Adrenal gland (tissue), 5 donors: ENCODE data around the gene ZNF280C.

Experiments
- CTCF ChIP-seq, 6 experiments: fragments of 450-650 bp in 4 of 6; fragments of 200-600 bp in 2 of 6; sonication (generic) in 1 of 6; IDR thresholded peaks; 1 replicate in 5 of 6; 2 replicates in 1 of 6; pipeline versions ENCODE4 v1.5.1 to v1.8.0; 2016 to 2021; ENCODE audit warnings: antibody characterized with exemption in 6 of 6, mild to moderate bottlenecking in 2 of 6, moderate library complexity in 1 of 6
- POLR2A ChIP-seq, 2 donors: fragments of 450-650 bp; IDR thresholded peaks; one replicate each; pipeline ENCODE4 v1.6.1; 2017; ENCODE audit warnings: antibody characterized with exemption in 2 of 2, mild to moderate bottlenecking in 2 of 2, moderate library complexity in 1 of 2
- donor health status: DM: no; HTN: no; CAD: no.

GRCh38 chrX:130155564-130155963 is 113.1 kb downstream of the ZNF280C start:
- TF ChIP-seq CTCF (IDR thresholded peaks at IDR 0.05) (no peak), POLR2A (IDR thresholded peaks at IDR 0.05) (no peak)
